ENCODE results near the gene SP110.
"Not testable (repeated sequence)": the region's sequence is repeated elsewhere in the genome, so short reads cannot be mapped to it uniquely, and the experiment has no call there.

Gene SP110

DNA sequence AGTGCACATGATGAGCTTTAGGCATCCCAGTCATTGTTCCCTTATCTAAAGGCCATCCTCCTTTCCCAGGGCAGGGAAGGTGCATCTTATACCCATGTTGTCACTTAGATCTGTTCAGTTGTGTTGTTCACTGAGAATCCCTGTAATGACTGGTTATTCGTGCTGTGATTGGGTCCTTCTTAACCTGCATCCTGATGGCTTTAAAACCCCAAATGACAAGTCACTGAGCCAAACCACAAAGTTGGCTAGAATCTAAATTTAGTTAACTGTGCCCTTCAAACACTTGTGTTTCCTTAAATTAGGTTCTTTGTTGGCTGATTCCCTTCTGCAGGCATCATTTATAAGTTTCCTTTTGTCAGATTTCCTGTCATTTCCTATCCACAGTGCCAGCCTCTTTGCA lies 92.6 kb downstream of the SP110 start:
- no peak for DNase-seq (ENCODE audit: low read depth, low spot score)

DNA sequence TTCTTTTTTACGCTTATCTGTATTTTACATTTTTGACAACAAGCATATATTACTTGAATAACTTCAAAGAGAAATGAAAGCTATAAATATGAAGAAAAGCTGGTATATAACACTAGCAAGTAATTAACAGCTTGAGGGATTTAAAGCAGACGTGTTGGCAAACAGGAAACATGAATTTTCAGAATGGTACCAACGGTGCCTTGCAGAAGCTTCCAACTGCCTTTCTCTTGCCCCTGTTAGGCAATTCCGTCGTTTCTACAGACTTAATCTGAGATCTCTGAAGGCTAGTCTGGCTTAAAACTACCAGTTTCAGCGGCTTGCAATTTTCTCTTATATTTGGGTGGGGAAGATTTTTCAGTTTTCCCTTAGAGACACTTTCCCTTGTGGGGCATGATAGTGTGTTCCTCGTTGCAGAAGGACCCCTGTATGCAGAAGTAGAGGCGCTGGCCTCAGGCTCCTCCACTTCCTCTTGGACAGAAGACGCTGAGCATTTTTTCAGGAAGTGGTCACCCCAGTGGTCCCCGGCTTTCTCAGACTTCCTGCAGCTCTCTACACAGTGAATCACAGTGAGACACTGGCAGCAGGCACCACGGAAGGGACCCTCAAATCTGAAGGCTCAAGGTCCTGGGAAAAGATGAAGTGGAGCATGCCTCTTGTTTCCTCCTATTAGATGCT lies 94.9 kb downstream of the SP110 start:
- DNase-seq (ENCODE audit: low read depth, low spot score): no peak

DNA sequence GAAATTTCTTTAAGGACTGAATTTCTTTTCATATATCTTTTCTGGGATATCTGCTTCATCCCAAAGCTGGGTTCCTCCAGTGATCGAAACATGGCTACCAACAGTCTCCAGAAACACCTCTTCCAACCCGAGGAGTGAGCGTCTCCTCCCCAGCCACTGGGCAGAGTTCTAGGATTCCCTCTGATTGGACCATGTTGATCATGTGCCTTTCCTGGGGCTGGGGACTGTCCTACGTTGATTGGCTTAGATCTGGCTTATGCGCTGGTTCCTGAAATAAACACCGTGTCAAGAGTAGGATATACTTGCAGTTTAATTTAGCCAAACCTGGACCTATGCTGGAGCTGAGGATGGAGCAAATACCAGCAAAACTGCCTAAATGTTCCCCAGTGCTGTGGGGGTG lies 95.5 kb downstream of the SP110 start:
- DNase-seq (ENCODE audit: low read depth, low spot score): no peak

DNA sequence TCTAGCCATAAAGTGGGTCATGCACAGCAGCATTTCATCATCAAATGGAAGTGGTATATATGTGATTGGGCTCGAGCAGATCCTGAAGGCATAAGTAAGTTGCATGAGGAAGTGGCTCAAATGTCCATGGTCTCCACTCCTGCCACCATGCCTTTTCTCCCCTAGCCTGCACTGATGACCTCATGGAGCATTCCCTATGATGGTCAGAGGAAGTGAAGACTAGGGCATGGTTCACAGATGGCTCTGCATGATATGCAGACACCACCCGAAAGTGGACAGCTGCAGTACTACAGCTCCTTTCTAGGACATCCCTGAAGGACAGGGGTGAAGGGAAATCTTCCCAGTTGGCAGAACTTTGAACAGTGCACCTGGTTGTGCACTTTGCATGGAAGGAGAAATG lies 99.4 kb downstream of the SP110 start:
- not testable (repeated sequence) for DNase-seq (ENCODE audit: low read depth, low spot score)

DNA sequence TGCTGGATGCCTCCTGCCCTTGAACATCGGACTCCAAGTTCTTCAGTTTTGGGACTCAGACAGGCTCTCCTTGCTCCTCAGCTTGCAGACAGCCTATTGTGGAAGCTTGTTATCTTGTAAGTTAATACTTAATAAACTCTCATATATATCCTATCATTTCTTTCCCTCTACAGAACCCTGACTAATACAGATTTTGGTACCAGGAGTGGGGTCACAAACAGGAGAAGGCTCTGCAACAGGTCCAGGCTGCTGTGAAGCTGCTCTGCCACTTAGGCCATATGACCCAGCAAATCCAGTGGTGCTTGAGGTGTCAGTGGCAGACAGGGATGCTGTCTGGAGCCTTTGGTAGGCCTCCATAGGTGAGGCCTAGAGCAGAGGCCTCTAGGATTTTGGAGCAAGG lies 100.0 kb downstream of the SP110 start:
- not testable (repeated sequence) for DNase-seq (ENCODE audit: low read depth, low spot score)

Data from activated naive CD8-positive, alpha-beta T cell treated with anti-CD3 and anti-CD28 coated beads, Interleukin-2, amount 50 U/mL, for 16 hours (primary cell).